SW 1271 (cell line): ENCODE results near the gene PRSS21.

ENCODE experiments used
- DNase-seq, 2 experiments: peaks; one replicate each; lab custom pipeline; 2025; lab: John Stamatoyannopoulos, UW

PRSS21 gene

GRCh38 chr16:2825906-2826305, 8.9 kb downstream of the PRSS21 start:
- DNase-seq: no peak

- no peak for DNase-seq
These were observed 9.7 kb downstream of the PRSS21 start for GRCh38 chr16:2826591-2827373.

GRCh38 chr16:2827374-2827791, 10.3 kb downstream of the PRSS21 start:
- no peak for DNase-seq

- DNase-seq: no peak
These were observed 10.9 kb downstream of the PRSS21 start for GRCh38 chr16:2827831-2828520.

GRCh38 chr16:2828521-2828840, 11.4 kb downstream of the PRSS21 start:
- DNase-seq: no peak

GRCh38 chr16:2828876-2829430, 11.9 kb downstream of the PRSS21 start:
- DNase-seq: no peak

- DNase-seq: no peak
These were observed 12.7 kb downstream of the PRSS21 start, which contains the start of gene ZG16B for GRCh38 chr16:2829501-2830354. ZG16B (plus strand) TSS chr16:2830303; CDS start chr16:2830442, 139 bp downstream.

GRCh38 chr16:2830355-2830695, 13.3 kb downstream of the PRSS21 start:
- DNase-seq: no peak

- no peak for DNase-seq
These were observed 14.2 kb downstream of the PRSS21 start for GRCh38 chr16:2831203-2831602.

- DNase-seq: no peak
These were observed 16.7 kb downstream of the PRSS21 start for GRCh38 chr16:2833776-2834175.

GRCh38 chr16:2834968-2835367, 17.9 kb downstream of the PRSS21 start:
- no peak for DNase-seq

- DNase-seq: peak; percentile 89 to 97
These were observed 18.8 kb downstream of the PRSS21 start for GRCh38 chr16:2835638-2836493.

- no peak for DNase-seq
These were observed 19.8 kb downstream of the PRSS21 start for GRCh38 chr16:2836646-2837508.

GRCh38 chr16:2838928-2839327, 21.9 kb downstream of the PRSS21 start:
- DNase-seq: no peak

GRCh38 chr16:2839650-2840450, 22.8 kb downstream of the PRSS21 start:
- no peak for DNase-seq

- DNase-seq: no peak
These were observed 23.9 kb downstream of the PRSS21 start for GRCh38 chr16:2840914-2841313.

- no peak for DNase-seq
These were observed 24.7 kb downstream of the PRSS21 start for GRCh38 chr16:2841606-2842339.

GRCh38 chr16:2842340-2843000, 25.4 kb downstream of the PRSS21 start:
- no peak for DNase-seq
